GM19452 (cell line): ENCODE measurements around the gene TRMT6.

Experiments
- ATAC-seq: cut with Tn5 transposase; IDR thresholded peaks from one replicate; pipeline ENCODE4 v1.9.1; 2021; ENCODE audit not compliant: unreplicated experiment

TRMT6 gene, protein sequence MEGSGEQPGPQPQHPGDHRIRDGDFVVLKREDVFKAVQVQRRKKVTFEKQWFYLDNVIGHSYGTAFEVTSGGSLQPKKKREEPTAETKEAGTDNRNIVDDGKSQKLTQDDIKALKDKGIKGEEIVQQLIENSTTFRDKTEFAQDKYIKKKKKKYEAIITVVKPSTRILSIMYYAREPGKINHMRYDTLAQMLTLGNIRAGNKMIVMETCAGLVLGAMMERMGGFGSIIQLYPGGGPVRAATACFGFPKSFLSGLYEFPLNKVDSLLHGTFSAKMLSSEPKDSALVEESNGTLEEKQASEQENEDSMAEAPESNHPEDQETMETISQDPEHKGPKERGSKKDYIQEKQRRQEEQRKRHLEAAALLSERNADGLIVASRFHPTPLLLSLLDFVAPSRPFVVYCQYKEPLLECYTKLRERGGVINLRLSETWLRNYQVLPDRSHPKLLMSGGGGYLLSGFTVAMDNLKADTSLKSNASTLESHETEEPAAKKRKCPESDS

DNA sequence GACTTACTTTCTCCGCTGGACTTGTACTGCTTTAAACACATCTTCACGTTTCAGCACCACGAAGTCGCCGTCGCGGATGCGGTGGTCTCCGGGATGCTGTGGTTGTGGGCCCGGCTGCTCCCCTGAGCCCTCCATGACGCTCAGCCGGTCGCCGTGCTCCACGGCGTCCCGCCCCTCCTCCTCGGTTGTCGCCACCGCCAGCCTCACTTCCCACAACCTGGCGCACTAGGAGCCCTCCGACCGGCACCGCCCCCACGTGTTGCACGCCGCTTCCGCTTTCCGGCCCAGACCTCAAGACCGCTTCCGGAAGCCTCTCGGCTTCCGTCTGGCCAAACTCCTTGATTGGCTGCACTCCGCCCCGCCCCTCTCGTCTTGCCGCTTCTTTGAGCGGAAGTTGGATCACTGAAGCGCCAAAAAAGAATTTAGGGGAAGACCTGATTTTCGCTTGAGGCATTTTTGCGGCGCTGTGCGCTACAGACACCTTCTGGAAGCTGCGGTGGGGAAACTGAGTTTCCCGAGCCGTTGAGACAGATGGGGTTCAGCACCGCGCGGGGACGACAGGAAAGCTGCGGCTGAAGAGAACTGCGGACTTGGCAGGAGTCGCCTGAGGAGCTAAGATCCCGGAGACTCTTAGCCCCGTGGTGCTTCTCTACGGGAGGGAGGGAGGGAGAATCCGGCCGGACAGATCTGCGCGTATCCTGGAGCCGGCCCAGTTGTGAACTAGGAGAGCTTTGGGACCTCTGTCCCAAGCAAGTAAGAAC is at the start of gene TRMT6, which contains the start of gene MCM8:
Gene TRMT6, minus strand, starts transcription at position 263 of the 761 bp plus-strand sequence. Its CDS starts 128 bp downstream, at position 135.
Gene MCM8, plus strand, starts transcription at position 382 of the 761 bp plus-strand sequence. CDS start 1,364 bp downstream, outside the sequence.
- peak; percentile 96 for ATAC-seq

DNA sequence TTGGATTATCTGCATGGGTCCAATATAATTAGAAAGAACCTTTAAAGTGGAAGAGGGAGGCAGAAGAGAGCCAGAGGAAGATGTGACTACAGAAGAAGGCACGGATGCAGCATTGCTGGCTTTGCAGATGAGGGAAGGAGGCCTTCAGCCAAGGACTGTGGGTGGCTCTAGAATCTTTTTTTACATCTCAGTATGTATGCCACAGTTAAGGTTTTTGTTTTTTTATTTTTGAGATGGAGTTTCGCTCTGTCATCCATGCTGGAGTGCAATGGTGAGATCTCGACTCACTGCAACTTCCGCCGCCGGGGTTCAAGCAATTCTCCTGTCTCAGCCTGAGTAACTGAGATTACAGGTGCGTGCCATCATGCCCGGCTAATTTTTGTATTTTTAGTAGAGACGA is 49.5 kb upstream of the TRMT6 start:
- no peak for ATAC-seq

DNA sequence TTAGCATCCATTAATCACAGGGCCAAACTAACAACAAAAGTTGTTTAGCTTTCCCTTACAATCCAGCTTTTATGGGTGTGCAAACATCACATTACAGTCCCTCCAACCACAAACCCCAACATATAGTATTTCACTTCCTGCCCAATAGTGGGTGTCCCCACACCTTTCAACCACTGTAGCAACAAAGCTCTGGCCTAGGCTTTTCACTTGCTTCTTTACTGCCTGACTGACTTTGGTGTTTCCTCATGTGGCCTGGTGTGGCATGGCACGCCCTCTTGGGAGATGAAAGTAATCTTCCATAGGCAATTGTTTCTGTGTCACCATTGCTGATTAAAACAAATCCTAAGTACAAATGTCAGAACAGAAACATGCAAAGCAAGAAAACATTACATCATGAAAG is 46.4 kb upstream of the TRMT6 start:
- peak; percentile 94 for ATAC-seq

DNA sequence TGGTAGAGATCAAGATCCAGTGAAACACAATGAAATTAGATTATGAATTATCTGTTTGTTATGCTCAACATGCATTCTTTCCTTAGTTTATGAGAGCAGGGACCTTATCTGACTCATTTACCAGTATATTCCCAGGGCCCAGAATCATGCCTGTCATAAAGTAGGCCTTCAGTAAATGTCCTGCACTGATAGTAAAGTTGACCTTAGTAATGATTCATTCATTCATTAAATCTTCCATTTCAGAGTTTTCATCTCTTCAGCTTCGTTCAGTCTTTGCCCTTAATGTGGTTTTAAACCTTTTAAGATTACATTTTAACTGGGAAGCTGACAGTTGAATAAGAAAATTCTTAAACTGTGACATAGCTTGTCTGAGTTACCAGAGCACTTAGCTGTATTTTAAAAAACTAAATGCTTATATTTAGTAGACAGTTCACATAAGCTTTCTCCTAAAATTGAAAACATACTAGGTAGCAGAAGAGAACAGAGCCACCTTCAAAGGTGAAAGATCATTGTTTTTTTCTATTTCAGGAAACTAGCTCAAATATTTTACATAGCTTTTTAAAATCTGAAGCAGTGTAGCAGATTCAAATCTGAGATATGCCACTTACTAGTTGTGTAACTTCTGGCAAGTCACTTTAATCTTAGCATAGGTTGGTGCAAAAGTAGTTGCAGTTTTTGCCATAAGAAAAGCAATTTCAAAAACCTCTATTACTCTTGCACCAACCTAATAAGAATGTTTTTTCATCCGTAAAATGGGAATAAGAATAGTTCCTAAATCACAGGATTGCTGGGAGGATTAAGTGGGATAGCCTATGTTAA is 41.5 kb upstream of the TRMT6 start:
- no peak for ATAC-seq

DNA sequence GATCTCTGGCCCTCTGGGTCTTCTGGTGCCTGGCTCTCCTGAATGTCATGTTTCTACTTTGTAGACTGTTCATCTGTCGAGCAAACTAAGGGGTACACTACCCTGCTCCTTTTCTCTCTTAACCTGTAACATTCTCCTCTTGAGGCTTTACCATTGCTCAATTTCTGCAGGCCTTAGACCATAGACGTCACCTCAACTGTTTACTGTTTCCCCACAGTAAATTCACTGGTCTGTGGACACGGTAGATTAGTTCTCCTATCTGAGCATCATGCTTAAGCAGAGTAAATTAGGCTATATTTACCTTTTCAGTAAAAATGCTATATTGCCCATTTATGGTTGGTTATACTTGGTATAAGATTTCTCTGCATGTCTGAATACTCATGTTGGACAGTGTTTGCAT is 40.6 kb upstream of the TRMT6 start:
- ATAC-seq, result no peak

DNA sequence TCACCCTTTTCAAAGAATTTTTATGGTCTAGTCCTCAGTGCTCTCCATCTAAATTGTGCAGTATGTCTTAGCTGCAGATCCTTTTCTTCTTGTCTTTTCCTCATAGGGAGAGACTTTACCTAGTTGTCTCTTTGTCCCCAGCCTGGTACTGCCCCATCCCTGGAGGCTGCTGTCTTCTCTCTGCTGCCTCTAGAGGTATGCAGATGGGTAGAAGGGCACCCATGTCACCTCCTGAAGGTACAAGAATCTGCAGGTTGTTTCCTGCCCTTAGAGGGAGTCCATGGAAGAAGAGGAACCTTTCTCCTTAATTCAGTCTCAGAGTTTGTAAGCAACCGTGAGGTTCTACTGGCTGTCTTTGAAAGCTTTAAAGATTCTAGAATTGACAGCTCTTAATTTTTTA is 39.2 kb upstream of the TRMT6 start:
- no peak for ATAC-seq

DNA sequence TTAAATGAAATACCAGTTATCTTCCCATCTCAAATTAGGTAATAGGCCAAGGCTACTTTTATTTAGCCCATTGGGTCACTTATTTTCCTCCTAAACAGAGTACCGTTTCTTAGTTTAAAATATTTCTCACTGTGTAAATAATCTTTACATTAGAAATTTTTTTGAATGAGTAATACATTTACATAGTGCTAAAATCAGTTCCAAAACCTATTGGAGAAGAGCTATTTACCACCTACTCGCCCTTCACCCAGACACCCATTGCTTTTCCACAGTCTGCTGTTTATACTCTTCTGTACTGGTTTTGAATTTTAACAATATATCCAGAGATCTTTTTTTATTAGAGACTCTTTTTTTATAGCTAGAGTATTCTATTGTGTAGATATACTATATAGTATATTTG is 37.0 kb upstream of the TRMT6 start:
- ATAC-seq, result no peak

DNA sequence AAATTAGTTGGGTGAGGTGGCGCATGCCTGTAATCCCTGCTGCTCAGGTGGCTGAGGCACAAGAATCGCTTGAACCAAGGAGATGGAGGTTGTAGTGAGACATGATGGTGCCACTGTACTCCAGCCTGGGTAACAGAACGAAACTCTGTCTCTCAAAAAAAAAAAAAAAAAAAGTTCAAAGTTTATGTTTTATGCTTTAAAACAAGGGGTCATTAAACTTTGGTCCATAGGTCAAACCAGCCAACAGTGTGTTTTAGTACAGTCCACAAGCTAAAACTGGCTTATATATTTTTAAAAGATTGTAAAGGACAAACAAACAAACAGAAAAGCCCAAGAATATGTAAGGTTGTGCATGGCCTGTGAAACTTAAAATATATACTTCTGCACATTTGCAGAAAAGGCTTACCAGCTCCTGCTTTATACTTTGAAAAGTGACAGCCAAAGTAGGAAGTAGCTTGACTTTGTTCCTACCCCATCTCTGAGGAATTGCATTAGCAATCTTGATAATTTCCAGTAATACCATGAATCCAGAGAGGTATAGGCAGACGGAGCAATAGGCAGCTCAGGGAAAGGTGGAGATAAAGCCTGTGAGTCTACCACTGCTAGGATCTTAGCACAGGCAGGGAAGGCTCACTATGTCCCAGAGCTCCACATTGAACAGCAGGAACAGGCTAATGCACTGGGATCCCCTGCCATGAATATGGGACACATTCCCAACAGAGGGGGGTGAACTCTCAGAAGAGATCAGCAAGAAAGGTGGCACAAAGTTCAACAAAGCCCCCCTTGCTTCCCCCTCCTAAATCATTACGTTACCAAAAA is 30.6 kb upstream of the TRMT6 start:
- no peak for ATAC-seq

DNA sequence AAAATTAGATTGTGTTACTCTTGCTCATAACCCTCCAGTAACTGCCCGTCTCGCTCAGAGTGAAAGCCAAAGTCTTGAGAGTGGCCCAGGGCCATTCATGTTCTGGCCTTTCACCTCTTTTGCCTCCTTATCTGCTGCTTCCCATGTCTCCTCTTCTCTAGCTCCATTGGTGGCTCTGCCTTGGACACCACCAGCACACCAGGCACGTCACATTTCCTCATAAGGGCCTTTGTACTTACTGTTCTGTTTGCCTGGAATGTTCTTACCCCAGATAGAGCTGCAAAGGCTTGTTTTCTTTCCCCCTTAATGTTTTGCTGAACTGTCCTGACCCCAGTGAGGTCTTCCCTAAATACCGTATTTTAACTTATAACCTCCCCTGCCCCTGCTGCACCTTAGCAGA is 29.5 kb upstream of the TRMT6 start:
- no peak for ATAC-seq

DNA sequence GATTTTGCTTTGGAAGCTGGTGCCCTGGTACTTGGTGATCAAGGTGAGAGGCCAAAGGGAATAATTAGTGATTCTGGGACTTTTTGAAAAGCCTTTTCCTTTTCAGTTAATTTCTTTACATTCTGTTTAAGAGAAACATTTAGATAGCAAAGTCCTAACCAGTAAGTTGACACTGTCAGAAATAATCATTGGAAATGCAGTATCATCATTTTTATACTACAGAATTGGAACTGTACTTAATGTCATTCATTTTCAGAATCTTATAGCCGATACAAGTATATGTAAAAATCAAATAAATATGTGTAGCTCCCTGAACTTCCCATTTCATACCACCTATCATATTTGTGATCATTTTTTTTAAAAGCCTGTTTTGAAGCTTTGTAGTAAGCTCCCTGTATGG is 27.6 kb upstream of the TRMT6 start:
- ATAC-seq, result no peak

DNA sequence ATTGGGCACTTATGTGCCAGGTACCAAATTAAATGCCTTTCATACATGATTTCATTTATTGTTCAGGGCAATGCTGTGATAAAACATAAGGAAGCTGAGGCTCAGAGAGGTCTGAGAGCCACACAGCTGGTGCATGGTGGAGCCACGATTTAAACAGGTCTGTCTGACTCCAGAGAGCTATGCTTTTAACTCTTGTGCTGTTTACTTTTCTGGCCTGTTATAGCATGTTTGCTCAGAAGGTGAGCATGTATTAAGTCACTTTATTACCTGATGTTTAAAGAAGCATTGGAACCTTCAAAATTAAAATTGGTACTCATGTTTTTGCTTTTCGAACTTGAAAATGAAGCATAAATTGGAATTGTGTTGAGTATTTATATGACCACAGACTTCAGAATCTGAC is 26.9 kb upstream of the TRMT6 start:
- ATAC-seq, result no peak

DNA sequence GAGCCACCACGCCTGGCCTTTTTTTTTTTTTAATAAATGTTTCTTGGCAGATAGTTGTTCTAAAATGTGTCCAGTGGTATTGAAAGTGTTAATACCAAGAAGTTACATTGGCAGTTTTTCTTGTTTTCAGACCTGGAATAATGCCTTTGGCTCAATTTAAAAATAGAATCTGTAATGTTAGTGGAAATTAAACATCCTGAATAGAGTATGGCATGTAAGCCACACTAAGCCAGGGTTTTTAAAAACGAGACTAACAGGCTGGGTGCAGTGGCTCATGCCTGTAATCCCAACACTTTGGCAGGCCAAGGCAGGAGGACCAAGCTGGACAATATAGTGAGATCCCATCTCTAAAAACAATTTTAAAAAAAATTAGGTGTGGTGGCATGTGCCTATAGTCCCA is 25.4 kb upstream of the TRMT6 start:
- ATAC-seq, result no peak

DNA sequence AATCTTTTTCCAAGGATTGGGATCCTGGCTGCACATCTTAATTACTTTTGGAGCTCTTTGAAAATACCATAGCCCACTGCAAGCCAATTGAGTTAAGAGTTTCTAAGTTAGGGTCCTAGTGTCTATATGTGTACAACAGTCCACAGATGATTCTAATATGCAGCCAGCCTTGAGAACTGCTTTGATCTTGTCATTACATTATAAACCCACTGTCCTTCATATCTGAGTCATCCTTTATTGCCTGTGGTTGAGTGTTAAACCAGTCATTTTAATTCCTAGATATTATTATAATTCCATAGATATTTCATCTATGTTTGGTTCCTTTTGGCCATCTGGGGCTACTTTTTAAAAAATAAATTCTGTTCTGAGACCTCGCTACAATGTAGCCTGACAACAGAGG is 24.2 kb upstream of the TRMT6 start:
- ATAC-seq, result no peak

DNA sequence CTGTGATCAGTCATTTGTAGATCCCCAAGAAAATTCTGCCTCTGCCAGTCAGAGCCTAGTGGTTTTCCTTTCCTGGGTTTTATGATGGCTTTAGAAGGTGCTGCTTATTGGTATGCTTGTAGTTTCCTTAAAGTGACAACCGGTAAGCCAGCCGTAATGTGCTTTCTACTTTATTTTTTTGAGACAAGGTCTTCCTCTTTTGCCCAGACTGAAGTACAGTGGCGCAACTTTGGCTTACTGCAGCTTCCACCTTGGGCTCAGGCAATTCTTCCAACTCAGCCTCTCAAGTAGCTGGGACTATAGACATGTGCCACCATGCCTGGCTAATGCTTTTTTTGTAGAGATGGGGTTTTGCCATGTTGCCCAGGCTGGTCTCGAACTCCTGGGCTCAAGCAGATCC is 23.6 kb upstream of the TRMT6 start:
- no peak for ATAC-seq

DNA sequence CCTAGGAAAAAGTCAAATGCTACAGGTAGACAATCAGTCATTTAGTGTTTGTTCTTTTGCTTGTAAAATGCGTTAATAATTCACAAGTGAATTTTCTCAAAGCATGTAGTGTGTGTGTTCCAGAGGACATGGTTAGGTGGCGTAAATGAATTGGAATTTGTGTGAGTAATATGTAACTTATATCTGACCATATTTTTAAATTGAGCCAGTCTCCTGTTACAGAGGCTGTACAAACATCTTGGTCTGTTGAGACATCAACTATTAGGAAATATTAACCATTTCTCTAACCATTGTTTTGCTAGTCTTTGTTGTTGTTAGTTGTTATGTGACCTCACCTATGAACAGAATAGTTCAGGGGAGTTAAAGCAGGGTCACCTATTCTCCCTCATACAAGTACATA is 22.8 kb upstream of the TRMT6 start:
- no peak for ATAC-seq

DNA sequence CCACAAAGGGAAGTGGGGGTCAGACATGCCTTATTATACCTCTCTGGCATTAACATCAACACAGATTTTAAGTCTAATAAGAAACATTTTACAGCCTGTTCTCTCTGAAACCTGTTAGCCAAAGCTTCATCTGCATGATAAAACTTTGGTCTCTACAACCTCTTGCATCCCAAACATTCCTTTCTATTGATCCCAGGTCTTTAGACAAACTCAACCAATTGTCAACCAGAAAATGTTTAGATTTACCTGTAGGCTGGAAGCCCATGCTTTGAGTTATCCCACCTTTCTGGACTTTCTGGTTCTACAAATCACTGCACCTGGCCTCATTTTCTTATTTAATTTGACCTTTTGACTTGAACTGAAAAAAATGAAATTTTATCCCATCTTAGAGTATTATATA is 20.9 kb upstream of the TRMT6 start:
- no peak for ATAC-seq

DNA sequence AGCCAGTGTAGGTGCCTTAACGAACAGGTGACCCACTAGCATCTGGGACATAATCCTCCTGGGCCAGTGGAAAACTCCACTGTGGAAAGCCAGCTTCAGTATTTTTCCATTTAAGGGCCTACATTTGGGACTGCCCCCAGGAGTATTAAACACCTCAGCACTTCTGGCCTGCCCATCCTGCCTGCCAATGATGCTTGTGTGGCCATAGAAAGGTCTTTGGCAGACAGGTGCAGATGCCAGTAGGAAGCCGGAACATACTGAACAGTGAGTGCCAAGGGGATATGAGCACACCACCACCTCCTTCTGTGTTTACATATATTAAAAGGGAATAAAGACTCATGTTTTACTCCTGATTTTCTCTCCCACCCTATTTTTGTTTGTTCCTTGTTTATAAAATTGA is 20.0 kb upstream of the TRMT6 start:
- ATAC-seq, result no peak

DNA sequence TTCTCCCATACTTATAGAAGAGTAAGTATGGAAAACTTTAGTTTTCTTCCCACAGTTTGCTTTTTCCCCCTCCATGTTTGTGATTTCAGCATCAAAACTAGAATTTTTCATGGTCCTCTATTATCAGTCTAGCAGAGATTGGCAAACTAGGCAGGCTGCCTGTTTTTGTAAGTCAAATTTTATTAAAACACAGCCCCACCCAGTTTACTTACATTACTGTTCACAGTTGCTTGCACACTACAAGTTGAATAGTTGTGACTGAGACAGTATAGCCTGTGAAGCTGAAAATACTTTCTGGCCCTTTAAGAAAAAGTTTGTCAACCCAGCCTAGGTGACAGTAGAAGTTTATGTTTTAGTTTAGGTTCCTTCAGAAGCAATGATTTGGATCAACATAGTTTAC is 19.6 kb upstream of the TRMT6 start:
- ATAC-seq, result no peak

DNA sequence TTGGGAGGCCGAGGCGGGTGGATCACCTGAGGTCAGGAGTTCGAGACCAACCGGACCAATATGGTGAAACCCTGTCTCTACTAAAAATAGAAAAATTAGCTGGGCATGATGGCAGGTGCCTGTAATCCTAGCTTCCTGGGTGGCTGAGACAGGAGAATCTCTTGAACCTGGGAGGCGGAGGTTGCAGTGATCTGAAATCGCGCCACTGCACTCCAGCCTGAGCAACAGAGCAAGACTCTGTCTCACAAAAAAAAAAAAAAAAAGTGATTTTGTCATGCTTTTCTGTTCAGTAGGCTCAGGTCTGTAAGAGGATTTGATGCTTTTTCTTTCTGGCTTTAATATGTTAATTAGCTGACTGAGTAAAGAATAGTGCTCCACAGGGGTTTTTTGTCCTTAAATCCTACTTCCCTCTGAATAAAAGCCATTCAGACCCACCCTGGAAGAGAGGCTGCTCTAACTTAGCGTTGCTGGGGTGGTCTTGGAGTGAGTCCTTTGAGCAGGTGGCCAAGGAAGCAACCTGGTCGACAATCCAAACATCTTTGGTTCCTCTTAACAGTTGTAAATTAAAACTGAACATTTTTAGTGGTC is 19.1 kb upstream of the TRMT6 start:
- ATAC-seq, result no peak

DNA sequence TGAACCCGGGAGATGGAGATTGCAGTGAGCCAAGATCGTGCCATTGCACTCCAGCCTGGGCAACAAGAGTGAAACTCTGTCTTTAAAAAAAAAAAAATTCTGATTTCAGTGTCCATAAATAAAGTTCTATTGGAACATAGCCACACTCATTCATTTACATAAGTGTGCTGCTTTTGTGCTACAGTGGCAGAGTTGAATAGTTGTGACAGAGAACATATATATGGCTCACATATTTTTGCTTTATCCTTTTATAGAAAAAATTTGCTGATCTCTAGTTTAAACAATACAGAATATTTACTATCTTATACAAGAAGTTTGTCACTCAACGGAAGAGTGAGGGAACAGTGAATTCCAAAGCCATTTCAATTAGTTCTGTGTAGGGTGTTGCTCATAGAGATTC is 18.1 kb upstream of the TRMT6 start:
- ATAC-seq, result no peak
